BJ (cell line): ENCODE results near the gene ZC3HAV1. TPM values are rescaled to one million over a fixed set of nuclear protein-coding genes. Genes with fewer than 3 reads are reported as not detected.
"Not testable (repeated sequence)": the region's sequence is repeated elsewhere in the genome, so short reads cannot be mapped to it uniquely, and the experiment has no call there.

Experiments used
- CTCF ChIA-PET: fragments of 350-600 bp; formaldehyde crosslinking; extraction: SDS; loops from one replicate; lab custom pipeline; 2021; ENCODE audit warnings: antibody characterized with exemption, inconsistent platforms; lab: Yijun Ruan, JAX
- POLR2A ChIA-PET: fragments of 300-600 bp; sonication (Branson Sonifier 250); formaldehyde crosslinking; extraction: SDS; loops from one replicate; lab custom pipeline; 2021; ENCODE audit warnings: antibody characterized with exemption; lab: Charles Lee
- DNase-seq: peaks from one replicate; pipeline ENCODE4 v3.0.0-alpha.2; 2011; ENCODE audit warnings: low read depth
- H3K27me3 ChIP-seq: 2 replicates; pipeline ENCODE4 v1.6.0; 2011; ENCODE audit warnings: low read length; ENCODE audit not compliant: control insufficient read depth, insufficient read depth
- H3K36me3 ChIP-seq: 2 replicates; pipeline ENCODE4 v1.5.1; 2011; ENCODE audit warnings: low read length; ENCODE audit not compliant: control insufficient read depth, insufficient read depth
- H3K4me3 ChIP-seq: 2 replicates; pipeline ENCODE4 v1.5.1; 2011; ENCODE audit warnings: low read depth, mild to moderate bottlenecking, control low read depth, low read length
- CTCF ChIP-seq: IDR thresholded peaks from 2 replicates; pipeline ENCODE4 v1.5.1; 2011; ENCODE audit warnings: low read depth, mild to moderate bottlenecking, control low read depth, inconsistent platforms, low read length, moderate library complexity; ENCODE audit not compliant: insufficient read depth
- polyA plus RNA-seq: library from polyadenylated mRNA; depleted of rRNA; stranded (reverse); fragments of >200 nt; gene quantifications from 2 replicates; pipeline ENCODE4 v1.2.3, GENCODE V29; 2011

ZC3HAV1 gene
- polyA plus RNA-seq, 1 experiment, result 21.7 TPM

DNA sequence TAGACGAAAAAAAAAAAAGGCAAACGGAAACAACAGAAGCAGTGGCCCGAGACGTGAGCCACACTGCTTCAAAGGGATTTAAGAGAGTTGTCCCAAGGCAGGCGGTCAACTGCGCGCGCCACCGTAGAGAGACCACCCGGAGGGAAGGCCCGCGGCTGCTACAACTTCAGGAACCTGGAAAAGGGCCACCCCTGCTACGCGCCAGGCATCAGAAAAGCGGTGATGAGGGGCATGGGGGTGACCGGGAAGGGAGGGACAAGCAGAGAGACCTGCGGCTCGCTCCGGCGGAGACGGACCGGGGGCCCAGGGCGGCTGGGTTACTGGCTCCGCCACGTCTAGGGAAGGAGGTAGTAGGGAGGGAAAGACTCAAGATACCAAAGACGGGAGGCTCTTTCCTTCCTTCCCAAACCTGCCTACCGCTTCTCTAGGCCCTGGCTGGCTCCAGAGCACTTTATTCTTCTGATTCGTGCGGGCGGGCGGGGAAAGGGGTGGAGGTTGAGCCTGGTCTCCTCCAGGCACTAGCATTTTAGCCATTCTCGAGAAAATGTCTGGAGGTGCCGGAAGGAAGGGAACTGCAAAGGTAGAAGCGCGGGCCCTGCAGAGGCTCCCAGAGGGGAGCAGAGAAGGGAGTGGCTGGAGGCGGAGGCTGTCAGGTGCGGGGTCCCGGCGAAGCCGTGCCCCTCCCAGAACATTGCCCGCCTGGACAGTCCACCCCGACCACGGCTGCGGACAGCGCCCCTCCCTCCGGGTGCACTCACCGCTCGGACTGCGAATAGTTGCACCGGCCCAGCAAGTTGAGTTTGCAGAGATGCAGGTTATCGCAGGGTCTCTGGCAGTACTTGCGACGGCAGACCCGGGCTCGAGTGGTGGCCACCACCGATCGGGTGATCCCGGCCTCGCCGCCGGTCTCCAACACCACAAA is 993 bp downstream of the ZC3HAV1 start:
- H3K4me3 ChIP-seq, result peak overlapping the region; percentile 86
- POLR2A ChIA-PET, result no interaction called here
- TF ChIP-seq CTCF, result no peak
- H3K27me3 ChIP-seq, result no peaks in the 10 kb centered on the region
- no peak for DNase-seq
- H3K36me3 ChIP-seq, result no peaks in the 10 kb centered on the region
- CTCF ChIA-PET, result no interaction called here

DNA sequence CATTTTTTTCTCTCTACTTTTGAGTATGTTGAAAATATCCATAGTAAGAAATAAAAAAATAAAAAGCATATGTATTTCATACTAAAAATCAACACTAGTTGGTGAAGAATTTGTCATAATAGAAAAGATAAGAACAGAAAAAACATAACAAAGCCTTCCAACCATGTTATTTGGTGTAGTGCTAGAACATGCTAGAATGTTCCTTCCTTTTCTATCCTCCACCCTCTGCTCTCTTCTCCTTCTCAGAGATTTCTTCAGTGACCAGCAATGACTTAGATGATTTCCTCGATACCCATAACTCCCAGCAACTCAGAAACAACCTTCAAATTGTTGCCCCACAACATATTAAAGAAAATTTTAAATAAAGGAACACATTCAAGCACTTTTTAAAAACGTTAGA is 2.6 kb downstream of the ZC3HAV1 start:
- ChIA-PET POLR2A (no interaction called here), CTCF (no interaction called here)
- DNase-seq, result no peak
- H3K4me3 ChIP-seq, result no peak overlapping the region
- TF ChIP-seq CTCF, result no peak
- H3K27me3 ChIP-seq, result no peaks in the 10 kb centered on the region
- no peaks in the 10 kb centered on the region for H3K36me3 ChIP-seq

DNA sequence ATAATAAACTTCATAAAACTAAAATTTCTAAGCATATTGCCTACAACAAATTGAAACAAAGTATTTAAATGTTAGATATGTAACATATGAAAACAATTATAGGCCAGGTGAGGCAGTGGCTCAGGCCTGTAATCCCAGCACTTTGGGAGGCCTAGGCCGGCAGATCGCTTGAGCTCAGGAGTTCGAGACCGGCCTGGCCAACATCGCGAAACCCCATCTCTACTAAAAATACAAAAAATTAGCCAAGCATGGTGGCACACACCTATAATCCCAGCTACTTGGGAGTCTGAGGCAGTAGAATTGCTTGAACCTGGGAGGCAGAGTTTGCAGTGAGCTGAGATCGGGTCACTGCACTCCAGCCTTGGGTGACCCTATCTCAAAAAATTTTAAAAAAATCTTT is 3.3 kb downstream of the ZC3HAV1 start:
- DNase-seq, H3K4me3 ChIP-seq, H3K27me3 ChIP-seq, CTCF ChIA-PET, POLR2A ChIA-PET, H3K36me3 ChIP-seq: not testable (repeated sequence)

- H3K4me3 ChIP-seq, result no peak overlapping the region
- no peak for TF ChIP-seq CTCF
- DNase-seq, result no peak
- no peaks in the 10 kb centered on the region for H3K36me3 ChIP-seq
- H3K27me3 ChIP-seq, result no peaks in the 10 kb centered on the region
- POLR2A ChIA-PET, result no interaction called here
- CTCF ChIA-PET, result interaction anchor here (0.6 to 0.7 kb wide), 2 partner anchors 30 to 251 kb away, joined by 3 to 6 read pairs; no protein-coding TSS in a partner anchor
Observed at GRCh38 chr7:139105484-139105883, 4.0 kb downstream of the ZC3HAV1 start.

- CTCF ChIA-PET, result no interaction called here
Observed at GRCh38 chr7:139104091-139104450, 5.4 kb downstream of the ZC3HAV1 start.

More at GRCh38 chr7:139104091-139104450, 5.4 kb downstream of the ZC3HAV1 start:
- Histone ChIP-seq H3K4me3 (no peak overlapping the region), H3K27me3 (no peaks in the 10 kb centered on the region), H3K36me3 (no peaks in the 10 kb centered on the region)
- DNase-seq, result no peak
- POLR2A ChIA-PET, result no interaction called here
- TF ChIP-seq CTCF, result no peak
